Neutrophil (primary cell): Measurements from ENCODE around the gene AFDN.

Experiments
- H3K27ac ChIP-seq: fragments of 200-600 bp; sonication (generic); 2 replicates; pipeline ENCODE4 v1.5.1; 2016; ENCODE audit warnings: mild to moderate bottlenecking, moderate library complexity
- H3K27me3 ChIP-seq: fragments of 200-600 bp; sonication (generic); 2 replicates; pipeline ENCODE4 v1.6.0; 2016; ENCODE audit warnings: mild to moderate bottlenecking
- H3K36me3 ChIP-seq: fragments of 200-600 bp; sonication (generic); 2 replicates; pipeline ENCODE4 v1.5.1; 2017
- H3K4me1 ChIP-seq, 2 experiments: fragments of 200-600 bp in 1 of 2; sonication (generic) in 1 of 2; 1 replicate in 1 of 2; 2 replicates in 1 of 2; pipeline versions ENCODE4 v1.5.1 to v1.6.1; 2013 to 2016; ENCODE audit warnings: low read depth in 1 of 2, low read length in 1 of 2, mild to moderate bottlenecking in 1 of 2, moderate library complexity in 1 of 2; ENCODE audit not compliant: control insufficient read depth in 1 of 2, insufficient read depth in 1 of 2
- H3K4me3 ChIP-seq, 2 experiments: fragments of 200-600 bp in 1 of 2; sonication (generic) in 1 of 2; 1 replicate in 1 of 2; 2 replicates in 1 of 2; pipeline ENCODE4 v1.5.1; 2013 to 2016; ENCODE audit warnings: low read depth in 1 of 2, low read length in 1 of 2, mild to moderate bottlenecking in 1 of 2, moderate library complexity in 1 of 2
- H3K9me3 ChIP-seq: fragments of 200-600 bp; sonication (generic); 2 replicates; pipeline ENCODE4 v1.5.1; 2016
- TF ChIP-seq, protein P1 (sequence below): fragments of 200-600 bp; sonication (generic); IDR thresholded peaks from 2 replicates; pipeline ENCODE4 v1.5.1; 2016; ENCODE audit warnings: antibody characterized with exemption

Gene AFDN

DNA sequence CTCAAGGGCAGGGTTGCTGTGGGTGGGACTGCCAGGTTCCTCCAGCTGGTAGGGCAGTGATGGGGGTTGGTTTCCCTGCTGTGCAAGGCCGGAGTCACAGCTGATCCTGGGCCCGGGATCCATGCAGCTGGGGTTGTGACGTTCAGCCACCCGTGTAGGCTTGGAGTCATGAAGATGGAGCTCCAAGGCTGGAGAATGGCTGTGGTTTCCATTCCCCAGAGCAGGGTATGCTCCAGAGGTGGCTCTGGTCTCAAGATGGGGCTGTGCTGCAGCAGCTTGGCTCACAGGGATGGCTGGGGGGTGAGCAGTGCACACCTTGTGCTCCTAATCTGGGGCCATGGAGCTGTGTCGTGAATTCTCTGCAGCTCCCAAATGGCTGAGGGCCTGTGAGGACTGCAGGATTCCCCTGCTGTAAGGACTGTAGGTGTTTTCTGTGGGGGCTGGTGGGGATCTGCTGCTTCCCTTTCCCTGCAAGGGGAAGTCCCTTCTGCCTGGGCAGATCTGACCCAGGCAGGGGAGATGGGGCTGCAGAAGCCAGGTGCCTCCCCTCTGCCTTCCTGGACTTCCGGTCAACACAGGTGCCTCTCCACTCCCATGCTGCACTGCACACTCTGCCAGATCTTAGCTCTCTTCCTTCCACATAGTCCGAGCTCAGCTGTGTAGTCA is 186.7 kb downstream of the AFDN start:
- Histone ChIP-seq H3K4me3 (no peak overlapping the region), H3K27ac (no peak overlapping the region), H3K9me3 (peaks cover 4% of the 10 kb centered on the region), H3K36me3 (no peaks in the 10 kb centered on the region), H3K4me1 (no peaks in the 10 kb centered on the region), H3K27me3 (no peaks in the 10 kb centered on the region)
- TF ChIP-seq, protein P1, sequence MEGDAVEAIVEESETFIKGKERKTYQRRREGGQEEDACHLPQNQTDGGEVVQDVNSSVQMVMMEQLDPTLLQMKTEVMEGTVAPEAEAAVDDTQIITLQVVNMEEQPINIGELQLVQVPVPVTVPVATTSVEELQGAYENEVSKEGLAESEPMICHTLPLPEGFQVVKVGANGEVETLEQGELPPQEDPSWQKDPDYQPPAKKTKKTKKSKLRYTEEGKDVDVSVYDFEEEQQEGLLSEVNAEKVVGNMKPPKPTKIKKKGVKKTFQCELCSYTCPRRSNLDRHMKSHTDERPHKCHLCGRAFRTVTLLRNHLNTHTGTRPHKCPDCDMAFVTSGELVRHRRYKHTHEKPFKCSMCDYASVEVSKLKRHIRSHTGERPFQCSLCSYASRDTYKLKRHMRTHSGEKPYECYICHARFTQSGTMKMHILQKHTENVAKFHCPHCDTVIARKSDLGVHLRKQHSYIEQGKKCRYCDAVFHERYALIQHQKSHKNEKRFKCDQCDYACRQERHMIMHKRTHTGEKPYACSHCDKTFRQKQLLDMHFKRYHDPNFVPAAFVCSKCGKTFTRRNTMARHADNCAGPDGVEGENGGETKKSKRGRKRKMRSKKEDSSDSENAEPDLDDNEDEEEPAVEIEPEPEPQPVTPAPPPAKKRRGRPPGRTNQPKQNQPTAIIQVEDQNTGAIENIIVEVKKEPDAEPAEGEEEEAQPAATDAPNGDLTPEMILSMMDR = no peak

DNA sequence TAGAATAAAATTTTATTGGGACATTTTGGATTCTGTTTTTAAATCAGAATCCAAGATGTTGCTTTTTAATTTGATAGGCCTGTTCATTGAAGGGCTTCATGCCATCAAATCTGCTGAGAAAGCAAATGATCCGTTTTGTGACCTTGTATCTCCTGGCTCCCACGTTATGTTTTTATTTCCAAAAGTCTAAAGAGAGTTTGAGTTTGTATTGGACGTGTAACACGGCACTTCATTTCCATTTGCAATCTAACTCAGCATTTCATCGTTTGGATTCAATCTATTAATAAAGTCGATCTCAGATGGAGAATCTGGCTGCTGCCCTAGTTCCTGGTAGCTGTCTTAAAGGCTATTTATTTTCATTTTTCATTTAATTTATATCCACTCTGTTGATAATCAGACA is 187.7 kb downstream of the AFDN start:
- no peaks in the 10 kb centered on the region for H3K36me3 ChIP-seq
- no peaks in the 10 kb centered on the region for H3K4me1 ChIP-seq
- H3K4me3 ChIP-seq = no peak overlapping the region
- H3K9me3 ChIP-seq = peaks cover 4% of the 10 kb centered on the region
- no peaks in the 10 kb centered on the region for H3K27me3 ChIP-seq
- TF ChIP-seq, protein P1 = no peak
- H3K27ac ChIP-seq = no peak overlapping the region

DNA sequence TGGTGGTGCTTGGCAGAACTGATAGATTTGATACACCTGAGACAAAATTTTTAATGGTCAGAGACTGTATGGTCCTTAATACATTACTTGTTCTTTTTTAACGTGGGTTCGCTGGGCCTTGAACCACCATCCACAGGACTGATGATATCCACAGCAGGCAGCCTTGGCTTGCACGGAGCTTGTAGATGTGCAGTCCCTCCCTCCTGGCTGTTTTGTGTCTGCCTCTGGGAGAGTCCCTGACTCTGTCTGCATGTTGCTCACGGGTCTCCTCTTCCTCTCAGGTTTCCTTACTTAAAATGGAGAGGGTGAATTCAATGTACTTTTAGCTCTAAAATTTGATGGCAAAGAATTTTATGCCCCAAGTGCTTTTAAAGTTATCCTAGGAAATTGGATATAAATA is 188.3 kb downstream of the AFDN start:
- Histone ChIP-seq H3K36me3 (no peaks in the 10 kb centered on the region), H3K27me3 (no peaks in the 10 kb centered on the region), H3K4me3 (no peak overlapping the region), H3K4me1 (no peaks in the 10 kb centered on the region), H3K9me3 (peaks cover 4% of the 10 kb centered on the region), H3K27ac (no peak overlapping the region)
- TF ChIP-seq, protein P1 = no peak

DNA sequence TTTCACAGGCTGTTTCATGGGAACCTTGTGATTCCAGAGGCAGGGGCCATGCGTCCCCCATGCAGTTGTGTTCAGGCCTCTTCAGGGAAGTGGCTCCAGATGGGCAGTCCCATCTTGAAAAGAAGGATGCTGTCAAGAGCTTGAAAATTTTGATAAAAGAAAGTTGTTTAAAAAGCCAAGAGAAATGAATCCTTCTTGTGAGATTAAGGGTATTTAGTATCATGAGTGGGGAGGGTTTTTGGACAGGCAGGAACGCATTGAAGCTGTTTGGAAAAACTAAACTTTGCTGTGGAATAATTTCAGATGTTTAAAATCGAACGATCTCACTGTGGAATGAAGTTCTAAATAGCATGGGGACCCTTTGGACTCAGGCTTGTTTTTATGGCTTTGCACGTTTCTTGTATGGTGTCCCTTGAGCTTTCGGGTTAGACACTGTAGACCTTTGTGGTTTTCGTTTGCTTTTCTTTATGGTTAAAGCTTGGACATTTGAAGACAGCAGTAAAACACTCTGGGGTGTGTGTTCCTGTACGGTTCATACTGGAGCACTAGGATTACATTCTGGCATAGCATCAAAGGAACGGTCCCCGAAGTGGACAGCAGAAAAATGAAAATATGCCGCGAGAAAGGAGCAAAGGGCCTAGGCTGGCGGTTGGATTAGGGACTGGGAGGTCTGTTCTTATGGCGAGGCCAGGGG is 188.9 kb downstream of the AFDN start:
- TF ChIP-seq, protein P1 = no peak
- no peak overlapping the region for H3K27ac ChIP-seq
- no peak overlapping the region for H3K4me3 ChIP-seq
- H3K4me1 ChIP-seq = no peaks in the 10 kb centered on the region
- no peaks in the 10 kb centered on the region for H3K27me3 ChIP-seq
- no peaks in the 10 kb centered on the region for H3K36me3 ChIP-seq
- H3K9me3 ChIP-seq = peaks cover 4% of the 10 kb centered on the region

DNA sequence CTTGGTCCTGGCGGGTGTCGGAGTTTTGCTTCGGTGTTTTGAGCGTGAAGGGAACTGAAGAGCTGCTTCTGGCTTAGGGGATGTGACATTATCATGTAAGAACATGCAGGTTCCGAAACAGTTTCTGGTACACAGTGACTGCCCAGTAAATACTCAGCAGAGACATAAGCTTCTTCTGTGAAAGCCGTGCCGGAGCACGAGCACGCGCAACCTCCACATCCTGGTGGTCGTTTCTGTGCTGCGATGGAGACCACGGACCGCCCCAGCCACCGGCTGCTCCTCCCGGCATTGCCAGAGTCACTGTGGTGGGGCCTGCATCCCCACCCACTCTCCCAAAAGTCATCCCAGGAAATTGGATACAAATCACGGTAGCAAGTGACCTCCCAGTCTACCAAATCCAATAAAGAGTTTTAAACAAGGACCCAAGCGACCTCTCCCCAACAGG is 189.5 kb downstream of the AFDN start:
- no peaks in the 10 kb centered on the region for H3K36me3 ChIP-seq
- TF ChIP-seq, protein P1 = no peak
- no peaks in the 10 kb centered on the region for H3K27me3 ChIP-seq
- H3K9me3 ChIP-seq = peaks cover 4% of the 10 kb centered on the region
- no peak overlapping the region for H3K27ac ChIP-seq
- H3K4me1 ChIP-seq = no peaks in the 10 kb centered on the region
- no peak overlapping the region for H3K4me3 ChIP-seq
